ENCODE data around the gene P4HA2. TPM values are rescaled to one million over a fixed set of nuclear protein-coding genes. Genes with fewer than 3 reads are reported as not detected.

P4HA2 gene
- polyA plus RNA-seq, 1 donor = 34.8 TPM

DNA sequence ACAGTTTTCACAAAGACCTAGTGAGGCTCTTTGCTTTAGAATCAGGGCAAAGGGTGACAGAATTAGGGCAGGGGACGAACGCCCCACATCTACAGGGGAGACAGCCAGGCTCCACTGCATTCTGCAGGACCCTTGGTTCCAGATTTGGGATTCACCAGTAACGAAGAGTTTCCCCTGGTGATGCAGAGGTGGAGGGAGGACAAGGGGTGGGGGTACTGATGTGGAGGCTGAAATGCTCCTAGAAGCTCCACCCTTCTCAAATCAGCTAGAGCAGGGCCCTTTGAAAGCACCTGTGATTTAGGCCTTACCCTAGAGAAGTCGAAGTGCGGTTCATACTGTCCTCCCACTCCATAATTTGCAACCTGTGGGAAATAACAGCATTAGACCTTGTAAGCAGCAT lies 29.1 kb downstream of the P4HA2 start:
- Histone ChIP-seq H3K36me3 (ENCODE audit: control insufficient read depth, insufficient read depth, low read length) (peaks cover 48% of the 10 kb centered on the region), H3K27ac (ENCODE audit: low read length) (no peak overlapping the region), H3K4me3 (ENCODE audit: low read length) (no peak overlapping the region), H3K27me3 (ENCODE audit: control insufficient read depth, insufficient read depth, low read length) (no peaks in the 10 kb centered on the region), H3K4me1 (ENCODE audit: control insufficient read depth, insufficient read depth, low read length) (no peaks in the 10 kb centered on the region), H3K9me3 (ENCODE audit: control insufficient read depth, low read depth, low read length) (no peaks in the 10 kb centered on the region)
- no CpG with 5 or more reads among the region's 5 CpGs for WGBS (ENCODE audit: insufficient coverage, low lambda C conversion rate)
- no peak for DNase-seq

DNA sequence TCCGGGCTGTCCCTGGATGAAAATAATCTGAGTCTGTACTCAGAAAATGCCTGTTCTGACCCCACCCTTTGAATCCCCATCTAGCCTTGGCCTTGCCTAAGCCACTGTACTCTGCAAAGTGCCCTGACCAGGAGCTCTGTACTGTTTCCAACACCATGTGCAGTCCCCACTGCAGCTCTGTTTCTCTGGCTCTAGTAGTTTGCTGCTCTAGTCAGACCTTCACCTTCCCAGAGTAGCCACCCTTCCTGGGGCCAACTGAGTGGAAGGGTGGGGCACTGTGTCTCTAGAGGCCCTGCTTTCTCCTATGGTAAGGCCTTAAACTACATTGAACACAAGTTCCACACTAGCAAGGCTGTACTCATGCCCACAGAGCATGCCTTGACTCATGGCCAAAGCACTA lies 31.9 kb downstream of the P4HA2 start:
- no peaks in the 10 kb centered on the region for H3K4me1 ChIP-seq (ENCODE audit: control insufficient read depth, insufficient read depth, low read length)
- no peak overlapping the region for H3K27ac ChIP-seq (ENCODE audit: low read length)
- H3K4me3 ChIP-seq (ENCODE audit: low read length) = no peak overlapping the region
- peaks cover 40% of the 10 kb centered on the region for H3K36me3 ChIP-seq (ENCODE audit: control insufficient read depth, insufficient read depth, low read length)
- H3K9me3 ChIP-seq (ENCODE audit: control insufficient read depth, low read depth, low read length) = no peaks in the 10 kb centered on the region
- DNase-seq = peak in 1 of 2 donors; percentile 14
- WGBS (ENCODE audit: insufficient coverage, low lambda C conversion rate) = no CpG with 5 or more reads among the region's 1 CpG
- no peaks in the 10 kb centered on the region for H3K27me3 ChIP-seq (ENCODE audit: control insufficient read depth, insufficient read depth, low read length)

DNA sequence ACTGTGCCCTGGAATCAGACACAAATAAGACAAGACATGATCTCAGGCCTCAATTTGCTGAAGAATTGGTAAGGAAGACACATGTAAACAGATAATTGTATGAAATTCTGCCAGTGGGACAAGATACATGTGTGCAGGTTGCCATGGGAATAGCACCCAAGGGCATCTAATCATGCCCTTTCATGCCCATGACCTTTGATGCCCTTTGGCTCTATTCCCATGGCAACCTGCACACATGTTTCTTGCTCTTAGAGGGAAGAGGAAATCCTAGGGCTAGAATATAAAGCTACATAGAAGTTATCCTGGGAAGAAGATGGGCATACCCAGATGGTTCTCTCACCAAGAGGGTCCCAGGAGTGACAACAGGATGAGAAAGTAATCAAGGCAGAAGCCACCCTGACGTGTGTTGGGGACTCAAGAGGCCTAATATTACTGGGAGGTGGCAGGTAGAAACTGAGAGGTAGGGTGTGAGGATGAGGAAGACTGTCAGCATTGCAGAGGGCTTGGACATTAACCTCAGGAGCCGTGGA lies 34.4 kb downstream of the P4HA2 start:
- Histone ChIP-seq H3K9me3 (ENCODE audit: control insufficient read depth, low read depth, low read length) (no peaks in the 10 kb centered on the region), H3K36me3 (ENCODE audit: control insufficient read depth, insufficient read depth, low read length) (peaks cover 34% of the 10 kb centered on the region), H3K27ac (ENCODE audit: low read length) (no peak overlapping the region), H3K4me3 (ENCODE audit: low read length) (no peak overlapping the region), H3K27me3 (ENCODE audit: control insufficient read depth, insufficient read depth, low read length) (no peaks in the 10 kb centered on the region), H3K4me1 (ENCODE audit: control insufficient read depth, insufficient read depth, low read length) (no peaks in the 10 kb centered on the region)
- WGBS (ENCODE audit: insufficient coverage, low lambda C conversion rate) = no CpG with 5 or more reads among the region's 2 CpGs
- DNase-seq = no peak

DNA sequence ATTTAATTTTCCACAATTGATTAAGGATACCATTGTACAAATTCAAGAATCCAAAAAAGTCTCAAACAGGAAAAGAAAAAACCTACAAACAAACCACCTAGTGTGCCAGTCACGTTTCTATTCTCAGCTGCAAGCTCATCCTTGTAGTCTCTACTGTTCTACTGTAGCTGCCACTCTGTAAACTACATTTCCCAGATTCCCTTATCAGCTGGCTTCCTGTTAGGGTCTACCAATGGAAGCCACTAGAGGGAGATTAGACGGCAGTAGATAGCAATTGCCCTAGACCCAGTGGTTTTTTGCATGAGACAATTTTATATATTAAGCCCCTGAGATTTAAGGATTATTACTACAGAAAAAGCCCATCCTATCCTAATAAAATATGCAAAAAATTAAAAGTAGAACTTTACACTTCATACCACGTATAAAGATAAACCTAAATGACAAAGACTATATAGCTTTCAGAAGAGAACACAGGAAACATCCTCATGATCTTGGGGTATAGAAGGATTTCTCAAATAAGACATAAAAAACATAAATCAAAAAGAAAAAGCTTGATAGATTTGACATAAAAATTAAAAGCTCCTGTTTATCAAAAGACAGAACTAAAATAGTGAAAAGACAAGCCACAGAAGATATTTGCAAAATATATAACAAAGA lies 37.4 kb downstream of the P4HA2 start:
- DNase-seq = peak; percentile 45 to 61
- Histone ChIP-seq H3K27ac (ENCODE audit: low read length) (no peak overlapping the region), H3K4me1 (ENCODE audit: control insufficient read depth, insufficient read depth, low read length) (no peaks in the 10 kb centered on the region), H3K36me3 (ENCODE audit: control insufficient read depth, insufficient read depth, low read length) (peaks cover 20% of the 10 kb centered on the region), H3K27me3 (ENCODE audit: control insufficient read depth, insufficient read depth, low read length) (no peaks in the 10 kb centered on the region), H3K4me3 (ENCODE audit: low read length) (no peak overlapping the region), H3K9me3 (ENCODE audit: control insufficient read depth, low read depth, low read length) (no peaks in the 10 kb centered on the region)
- 0% methylated on average over 1 of the region's 3 CpGs for WGBS (ENCODE audit: insufficient coverage, low lambda C conversion rate)

DNA sequence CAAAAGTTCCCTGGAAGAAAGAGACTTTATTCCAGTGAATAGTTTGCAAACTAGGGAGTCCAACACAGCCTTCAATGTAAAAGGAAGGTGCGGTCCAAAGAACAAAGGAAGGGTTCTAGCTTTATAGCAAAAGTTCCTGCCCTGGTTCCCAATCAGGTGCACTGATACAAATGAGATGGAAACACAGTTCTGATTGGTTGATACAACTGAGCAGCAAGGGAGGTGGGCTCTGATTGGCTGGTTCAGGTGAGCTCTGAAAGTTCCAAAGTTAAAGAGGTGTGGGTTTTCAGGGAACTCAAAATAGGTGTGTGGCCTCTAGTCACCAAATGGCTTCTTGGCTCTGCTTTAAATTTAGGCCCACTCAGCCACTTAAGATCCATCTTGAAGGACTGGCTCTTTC lies 43.1 kb downstream of the P4HA2 start:
- H3K27ac ChIP-seq (ENCODE audit: low read length) = no peak overlapping the region
- H3K36me3 ChIP-seq (ENCODE audit: control insufficient read depth, insufficient read depth, low read length) = no peaks in the 10 kb centered on the region
- peaks cover 3% of the 10 kb centered on the region for H3K9me3 ChIP-seq (ENCODE audit: control insufficient read depth, low read depth, low read length)
- no CpG with 5 or more reads among the region's 1 CpG for WGBS (ENCODE audit: insufficient coverage, low lambda C conversion rate)
- H3K4me3 ChIP-seq (ENCODE audit: low read length) = no peak overlapping the region
- no peaks in the 10 kb centered on the region for H3K27me3 ChIP-seq (ENCODE audit: control insufficient read depth, insufficient read depth, low read length)
- DNase-seq = no peak
- no peaks in the 10 kb centered on the region for H3K4me1 ChIP-seq (ENCODE audit: control insufficient read depth, insufficient read depth, low read length)

DNA sequence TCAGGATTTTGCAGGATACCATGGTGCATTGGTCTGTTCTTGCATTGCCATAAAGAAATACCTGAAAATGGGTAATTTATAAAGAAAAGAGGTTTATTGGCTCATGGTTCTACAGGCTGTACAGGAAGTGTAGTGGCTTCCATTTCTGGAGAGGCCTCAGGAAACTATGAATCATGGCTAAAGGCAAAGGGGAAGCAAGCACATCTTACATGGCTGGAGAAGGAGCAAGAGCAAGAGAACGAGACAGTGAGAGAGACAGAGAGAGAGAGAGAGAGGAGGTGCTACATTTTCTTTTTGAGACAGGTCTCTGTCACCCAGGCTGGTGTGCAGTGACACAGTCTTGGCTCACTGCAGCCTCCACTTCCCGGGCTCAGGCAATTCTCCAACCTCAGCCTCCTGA lies 43.9 kb downstream of the P4HA2 start:
- Histone ChIP-seq H3K4me1 (ENCODE audit: control insufficient read depth, insufficient read depth, low read length) (no peaks in the 10 kb centered on the region), H3K27ac (ENCODE audit: low read length) (no peak overlapping the region), H3K4me3 (ENCODE audit: low read length) (no peak overlapping the region), H3K36me3 (ENCODE audit: control insufficient read depth, insufficient read depth, low read length) (no peaks in the 10 kb centered on the region), H3K27me3 (ENCODE audit: control insufficient read depth, insufficient read depth, low read length) (no peaks in the 10 kb centered on the region), H3K9me3 (ENCODE audit: control insufficient read depth, low read depth, low read length) (peaks cover 3% of the 10 kb centered on the region)
- no peak for DNase-seq
- 100% methylated on average over 1 of the region's 2 CpGs for WGBS (ENCODE audit: insufficient coverage, low lambda C conversion rate)

DNA sequence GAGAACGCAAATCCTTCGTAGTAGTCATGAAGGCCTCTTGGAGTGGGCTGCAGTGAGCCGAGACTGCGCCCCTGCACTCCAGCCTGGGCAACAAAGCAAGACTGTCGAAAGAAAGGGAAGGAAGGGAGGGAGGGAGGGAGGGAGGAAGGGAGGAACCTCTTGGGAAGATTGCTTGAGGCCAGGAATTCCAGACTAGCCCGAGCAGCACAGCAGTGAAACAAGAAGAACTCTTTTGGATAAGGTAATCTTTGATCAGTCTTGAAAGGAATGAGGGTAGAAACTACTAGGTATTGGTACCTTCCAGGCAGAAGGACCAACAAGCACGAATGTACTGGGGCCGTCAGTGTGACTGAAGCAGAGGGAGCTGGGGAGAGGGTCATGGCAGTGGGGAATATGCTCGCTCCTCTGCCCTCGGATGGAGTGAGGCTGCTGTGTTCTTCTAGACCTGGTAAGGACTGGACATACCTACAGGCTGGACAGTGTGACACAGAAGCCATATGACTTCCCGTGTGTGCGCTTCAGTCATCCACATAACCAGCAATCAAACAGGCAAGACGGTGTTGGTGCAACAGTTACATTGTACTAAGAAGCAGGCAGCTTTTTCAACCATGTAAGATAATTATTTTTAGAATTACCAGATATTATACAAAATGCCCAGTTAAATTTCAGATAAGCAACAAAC lies 45.2 kb downstream of the P4HA2 start:
- Histone ChIP-seq H3K9me3 (ENCODE audit: control insufficient read depth, low read depth, low read length) (peaks cover 3% of the 10 kb centered on the region), H3K4me1 (ENCODE audit: control insufficient read depth, insufficient read depth, low read length) (no peaks in the 10 kb centered on the region), H3K27ac (ENCODE audit: low read length) (no peak overlapping the region), H3K4me3 (ENCODE audit: low read length) (no peak overlapping the region), H3K27me3 (ENCODE audit: control insufficient read depth, insufficient read depth, low read length) (no peaks in the 10 kb centered on the region), H3K36me3 (ENCODE audit: control insufficient read depth, insufficient read depth, low read length) (no peaks in the 10 kb centered on the region)
- DNase-seq = no peak
- 100% methylated on average over 2 of the region's 13 CpGs for WGBS (ENCODE audit: insufficient coverage, low lambda C conversion rate)

DNA sequence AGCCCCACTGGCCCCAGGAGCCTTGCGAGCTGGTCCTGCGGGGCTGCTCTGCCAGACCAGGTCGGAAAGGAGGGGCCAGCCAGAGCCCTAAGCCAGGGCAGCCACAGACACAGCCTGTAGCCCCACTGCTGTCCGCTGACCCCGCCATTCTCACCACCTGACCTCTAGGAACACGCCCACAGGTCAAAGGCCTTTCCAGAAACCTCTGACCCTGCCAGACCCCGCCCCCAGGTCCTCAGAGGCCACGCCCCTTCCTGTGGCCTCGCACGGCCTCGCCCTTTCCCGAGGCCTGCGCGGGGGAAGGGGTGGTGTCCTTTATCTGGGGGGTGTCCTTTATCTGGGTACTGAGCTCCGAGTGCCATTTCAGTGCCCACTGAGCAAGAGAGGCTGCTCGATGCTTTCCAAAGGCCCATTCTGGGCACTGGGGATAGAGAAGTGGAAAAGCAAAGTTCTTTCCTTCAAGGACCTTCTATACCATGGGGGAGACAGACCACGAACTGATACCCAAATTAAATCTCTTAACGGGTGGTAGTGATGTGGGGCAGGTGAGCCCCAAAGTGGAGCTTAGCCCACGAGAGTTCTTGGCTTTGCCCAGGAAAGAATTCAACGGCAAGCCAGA lies 46.5 kb downstream of the P4HA2 start:
- Histone ChIP-seq H3K4me1 (ENCODE audit: control insufficient read depth, insufficient read depth, low read length) (no peaks in the 10 kb centered on the region), H3K27ac (ENCODE audit: low read length) (no peak overlapping the region), H3K9me3 (ENCODE audit: control insufficient read depth, low read depth, low read length) (peaks cover 3% of the 10 kb centered on the region), H3K27me3 (ENCODE audit: control insufficient read depth, insufficient read depth, low read length) (no peaks in the 10 kb centered on the region), H3K4me3 (ENCODE audit: low read length) (no peak overlapping the region), H3K36me3 (ENCODE audit: control insufficient read depth, insufficient read depth, low read length) (no peaks in the 10 kb centered on the region)
- no peak for DNase-seq
- WGBS (ENCODE audit: insufficient coverage, low lambda C conversion rate) = no CpG with 5 or more reads among the region's 20 CpGs

DNA sequence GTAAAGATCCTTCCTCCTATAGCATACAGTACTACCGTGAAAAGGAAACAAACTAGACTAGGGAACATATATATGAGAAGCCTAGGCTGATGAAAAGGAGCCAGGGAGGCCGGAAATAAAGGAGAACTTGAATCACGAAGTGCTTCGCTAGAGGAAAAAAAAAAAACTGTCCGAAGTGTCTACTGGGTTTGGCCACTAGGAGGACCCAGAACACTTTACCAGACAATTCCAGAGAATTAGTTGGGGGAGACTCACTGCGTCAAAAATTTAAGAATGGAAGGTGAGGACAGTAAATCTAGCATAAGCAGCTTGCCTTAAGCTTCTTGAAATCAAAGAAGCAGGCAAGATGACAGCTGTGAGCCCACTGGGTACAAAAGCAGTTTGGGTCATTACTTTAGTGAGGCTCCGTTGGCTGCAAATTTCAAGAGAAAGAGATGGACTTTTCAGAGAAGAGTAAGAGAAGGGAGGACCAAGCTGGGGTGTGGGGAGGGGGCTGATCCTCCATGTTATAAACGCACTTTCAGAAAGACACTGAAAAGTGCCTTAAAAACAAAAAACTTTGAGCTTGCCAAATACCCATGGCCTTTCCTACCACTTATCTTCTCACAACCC lies 47.4 kb downstream of the P4HA2 start:
- Histone ChIP-seq H3K9me3 (ENCODE audit: control insufficient read depth, low read depth, low read length) (peaks cover 3% of the 10 kb centered on the region), H3K36me3 (ENCODE audit: control insufficient read depth, insufficient read depth, low read length) (no peaks in the 10 kb centered on the region), H3K4me1 (ENCODE audit: control insufficient read depth, insufficient read depth, low read length) (no peaks in the 10 kb centered on the region), H3K27me3 (ENCODE audit: control insufficient read depth, insufficient read depth, low read length) (no peaks in the 10 kb centered on the region), H3K27ac (ENCODE audit: low read length) (no peak overlapping the region), H3K4me3 (ENCODE audit: low read length) (no peak overlapping the region)
- peak in 1 of 2 donors; percentile 41 for DNase-seq
- 14% methylated on average over 4 of the region's 8 CpGs for WGBS (ENCODE audit: insufficient coverage, low lambda C conversion rate)

DNA sequence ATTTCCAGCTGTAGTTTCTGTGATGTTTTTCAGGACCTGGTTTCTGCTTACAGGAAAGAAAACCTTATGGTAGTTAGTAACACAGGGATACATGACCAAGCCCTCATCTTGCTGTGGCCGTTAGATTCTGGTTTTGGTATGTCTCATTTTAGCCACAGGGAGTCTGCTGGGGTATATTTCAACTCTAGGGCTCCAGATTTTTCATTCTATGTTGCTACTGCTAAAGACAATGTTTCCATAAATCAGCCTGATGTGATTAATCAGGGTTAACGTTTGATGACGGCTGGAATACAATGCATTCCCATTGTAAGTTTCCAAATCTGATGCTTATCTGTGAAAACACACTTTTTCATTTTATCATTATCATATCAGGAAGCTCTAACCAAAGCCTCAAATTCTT lies 48.2 kb downstream of the P4HA2 start:
- no CpG with 5 or more reads among the region's 3 CpGs for WGBS (ENCODE audit: insufficient coverage, low lambda C conversion rate)
- Histone ChIP-seq H3K27me3 (ENCODE audit: control insufficient read depth, insufficient read depth, low read length) (no peaks in the 10 kb centered on the region), H3K4me3 (ENCODE audit: low read length) (no peak overlapping the region), H3K9me3 (ENCODE audit: control insufficient read depth, low read depth, low read length) (peaks cover 3% of the 10 kb centered on the region), H3K36me3 (ENCODE audit: control insufficient read depth, insufficient read depth, low read length) (no peaks in the 10 kb centered on the region), H3K4me1 (ENCODE audit: control insufficient read depth, insufficient read depth, low read length) (no peaks in the 10 kb centered on the region), H3K27ac (ENCODE audit: low read length) (no peak overlapping the region)
- no peak for DNase-seq

All from large intestine (tissue), 3 donors.